ENCODE data around the gene IFNA5. TPM values are rescaled to one million over a fixed set of nuclear protein-coding genes. Genes with fewer than 3 reads are reported as not detected.

The IFNA5 gene
- total and polyA plus RNA-seq, 2 of the 13 experiments (the other 11 are each of a cell fraction or from before 2014, with no cell fraction given): not detected

DNA sequence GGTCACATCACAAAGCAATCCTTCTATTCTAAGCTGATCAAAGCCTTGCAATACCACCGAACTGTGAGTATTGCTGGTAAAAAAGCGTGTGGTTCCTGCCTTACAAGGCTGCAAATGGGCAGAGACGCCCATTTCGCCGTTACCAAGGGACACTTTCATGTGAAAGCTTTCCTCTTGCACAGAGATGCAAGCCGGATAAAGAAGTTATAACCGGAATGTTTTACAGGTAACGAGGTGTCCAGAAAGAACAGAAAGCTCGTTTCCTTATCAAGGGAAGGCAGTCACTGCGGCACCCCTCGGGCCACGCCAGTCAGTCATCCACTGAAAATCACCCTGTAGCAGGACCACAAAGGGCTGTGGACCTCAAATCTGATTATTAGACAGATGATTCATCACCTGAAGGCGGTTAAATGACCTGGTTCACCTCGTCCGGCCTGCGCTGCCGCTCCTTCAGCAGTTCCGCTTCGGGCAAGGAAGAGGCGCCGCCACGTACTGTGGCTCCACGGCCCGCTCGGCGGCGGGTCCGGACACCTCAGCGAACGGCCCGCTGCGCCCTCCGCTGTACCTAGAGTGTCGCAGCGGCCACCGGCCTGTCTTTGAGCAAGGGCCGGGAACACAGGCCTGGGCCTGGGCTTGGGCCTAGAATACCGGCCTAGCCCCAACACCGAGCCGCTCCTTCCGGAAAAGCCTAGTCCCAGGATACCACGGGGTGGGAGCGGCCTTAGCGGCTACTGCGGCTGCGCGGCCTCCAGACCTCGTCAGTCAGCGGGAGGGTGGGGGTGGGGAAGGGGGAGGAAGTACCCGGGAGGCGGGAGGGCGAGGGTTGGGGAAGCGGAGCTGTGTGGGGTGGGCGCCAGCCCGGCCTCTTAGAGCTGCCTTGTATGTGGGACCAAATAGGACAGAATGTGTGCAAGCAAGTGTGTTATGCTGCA lies 29.9 kb upstream of the IFNA5 start, which contains the start of gene KLHL9 (continued):
- no peak; the same call in 1 of the 2 replicates for TF ChIP-seq CBX5 (CRISPR knock-in tag; IDR thresholded peaks at IDR 0.05; ENCODE audit: borderline replicate concordance)
- TF ChIP-seq HIC2 (CRISPR knock-in tag; IDR thresholded peaks at IDR 0.05; ENCODE audit: low read depth): no peak; the same call in 1 of the 2 replicates
- TF ChIP-seq, protein P1, sequence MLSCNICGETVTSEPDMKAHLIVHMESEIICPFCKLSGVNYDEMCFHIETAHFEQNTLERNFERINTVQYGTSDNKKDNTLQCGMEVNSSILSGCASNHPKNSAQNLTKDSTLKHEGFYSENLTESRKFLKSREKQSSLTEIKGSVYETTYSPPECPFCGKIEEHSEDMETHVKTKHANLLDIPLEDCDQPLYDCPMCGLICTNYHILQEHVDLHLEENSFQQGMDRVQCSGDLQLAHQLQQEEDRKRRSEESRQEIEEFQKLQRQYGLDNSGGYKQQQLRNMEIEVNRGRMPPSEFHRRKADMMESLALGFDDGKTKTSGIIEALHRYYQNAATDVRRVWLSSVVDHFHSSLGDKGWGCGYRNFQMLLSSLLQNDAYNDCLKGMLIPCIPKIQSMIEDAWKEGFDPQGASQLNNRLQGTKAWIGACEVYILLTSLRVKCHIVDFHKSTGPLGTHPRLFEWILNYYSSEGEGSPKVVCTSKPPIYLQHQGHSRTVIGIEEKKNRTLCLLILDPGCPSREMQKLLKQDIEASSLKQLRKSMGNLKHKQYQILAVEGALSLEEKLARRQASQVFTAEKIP (CRISPR knock-in tag; IDR thresholded peaks at IDR 0.05; ENCODE audit: borderline replicate concordance): no peak
- peak; percentile 100 for TF ChIP-seq ZFX (CRISPR knock-in tag; IDR thresholded peaks at IDR 0.05; ENCODE audit: low read depth)
- TF ChIP-seq TBX3 (IDR thresholded peaks at IDR 0.05; ENCODE audit: borderline replicate concordance): no peak
- no peak for TF ChIP-seq SIN3B (IDR thresholded peaks at IDR 0.05; ENCODE audit: low read length)
- no peak for TF ChIP-seq ZNF530 (CRISPR knock-in tag; IDR thresholded peaks at IDR 0.05; ENCODE audit: low read depth)
- peak; percentile 34; the same call in 1 of the 2 replicates for TF ChIP-seq ZNF3 (CRISPR knock-in tag; IDR thresholded peaks at IDR 0.05)
- peak; percentile 65; the same call in 1 of the 2 replicates for TF ChIP-seq ZNF446 (CRISPR knock-in tag; IDR thresholded peaks at IDR 0.05)
- peak; percentile 55; the same call in 1 of the 2 replicates for TF ChIP-seq ZNF710 (CRISPR knock-in tag; IDR thresholded peaks at IDR 0.05; ENCODE audit: borderline replicate concordance)
- TF ChIP-seq, protein P2, sequence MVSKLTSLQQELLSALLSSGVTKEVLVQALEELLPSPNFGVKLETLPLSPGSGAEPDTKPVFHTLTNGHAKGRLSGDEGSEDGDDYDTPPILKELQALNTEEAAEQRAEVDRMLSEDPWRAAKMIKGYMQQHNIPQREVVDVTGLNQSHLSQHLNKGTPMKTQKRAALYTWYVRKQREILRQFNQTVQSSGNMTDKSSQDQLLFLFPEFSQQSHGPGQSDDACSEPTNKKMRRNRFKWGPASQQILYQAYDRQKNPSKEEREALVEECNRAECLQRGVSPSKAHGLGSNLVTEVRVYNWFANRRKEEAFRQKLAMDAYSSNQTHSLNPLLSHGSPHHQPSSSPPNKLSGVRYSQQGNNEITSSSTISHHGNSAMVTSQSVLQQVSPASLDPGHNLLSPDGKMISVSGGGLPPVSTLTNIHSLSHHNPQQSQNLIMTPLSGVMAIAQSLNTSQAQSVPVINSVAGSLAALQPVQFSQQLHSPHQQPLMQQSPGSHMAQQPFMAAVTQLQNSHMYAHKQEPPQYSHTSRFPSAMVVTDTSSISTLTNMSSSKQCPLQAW (CRISPR knock-in tag; IDR thresholded peaks at IDR 0.05): no peak
- TF ChIP-seq SPEN (CRISPR knock-in tag; IDR thresholded peaks at IDR 0.05; ENCODE audit: low read depth): peak; percentile 98; the same call in 1 of the 2 replicates
- TF ChIP-seq, protein P3, sequence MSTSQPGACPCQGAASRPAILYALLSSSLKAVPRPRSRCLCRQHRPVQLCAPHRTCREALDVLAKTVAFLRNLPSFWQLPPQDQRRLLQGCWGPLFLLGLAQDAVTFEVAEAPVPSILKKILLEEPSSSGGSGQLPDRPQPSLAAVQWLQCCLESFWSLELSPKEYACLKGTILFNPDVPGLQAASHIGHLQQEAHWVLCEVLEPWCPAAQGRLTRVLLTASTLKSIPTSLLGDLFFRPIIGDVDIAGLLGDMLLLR (CRISPR knock-in tag; IDR thresholded peaks at IDR 0.05): peak; percentile 56; the same call in 1 of the 2 replicates
- TF ChIP-seq ZNF747 (CRISPR knock-in tag; IDR thresholded peaks at IDR 0.05; ENCODE audit: borderline replicate concordance): 0 out of 2 replicates have a peak, but pooled peaks have one; percentile 20
- TF ChIP-seq ZNF251 (CRISPR knock-in tag; IDR thresholded peaks at IDR 0.05): no peak
- no peak for TF ChIP-seq ATF7-NPFF (CRISPR knock-in tag; IDR thresholded peaks at IDR 0.05; ENCODE audit: low read depth)

All from HepG2 (cell line).